Effector memory CD4-positive, alpha-beta T cell (primary cell): ENCODE results near the gene FGFRL1.

Experiments used
- DNase-seq, 3 donors: peaks; one replicate each; pipeline ENCODE4 v3.0.0-alpha.2; 2020
- H3K27ac ChIP-seq: 2 replicates; pipeline ENCODE4 v1.7.0; 2013; ENCODE audit warnings: mild to moderate bottlenecking, low read length, moderate library complexity; ENCODE audit not compliant: insufficient read depth, poor library complexity, severe bottlenecking
- H3K27me3 ChIP-seq: replicated peaks from 2 replicates; pipeline ENCODE4 v1.7.0; 2013; ENCODE audit warnings: mild to moderate bottlenecking, low read length; ENCODE audit not compliant: insufficient read depth, control insufficient read depth, poor library complexity, severe bottlenecking
- H3K36me3 ChIP-seq: 2 replicates; pipeline ENCODE4 v1.7.0; 2013; ENCODE audit warnings: mild to moderate bottlenecking, low read length, moderate library complexity; ENCODE audit not compliant: control insufficient read depth, insufficient read depth
- H3K4me1 ChIP-seq: 2 replicates; pipeline ENCODE4 v1.7.0; 2013; ENCODE audit warnings: low read length, mild to moderate bottlenecking; ENCODE audit not compliant: control insufficient read depth, insufficient read depth, poor library complexity, severe bottlenecking
- H3K4me3 ChIP-seq: 2 replicates; pipeline ENCODE4 v1.7.0; 2013; ENCODE audit warnings: low read length, low read depth, mild to moderate bottlenecking; ENCODE audit not compliant: insufficient read depth, poor library complexity, severe bottlenecking
- H3K9me3 ChIP-seq: 2 replicates; pipeline ENCODE4 v1.7.0; 2013; ENCODE audit warnings: mild to moderate bottlenecking, low read length, moderate library complexity; ENCODE audit not compliant: control insufficient read depth

Gene FGFRL1

DNA sequence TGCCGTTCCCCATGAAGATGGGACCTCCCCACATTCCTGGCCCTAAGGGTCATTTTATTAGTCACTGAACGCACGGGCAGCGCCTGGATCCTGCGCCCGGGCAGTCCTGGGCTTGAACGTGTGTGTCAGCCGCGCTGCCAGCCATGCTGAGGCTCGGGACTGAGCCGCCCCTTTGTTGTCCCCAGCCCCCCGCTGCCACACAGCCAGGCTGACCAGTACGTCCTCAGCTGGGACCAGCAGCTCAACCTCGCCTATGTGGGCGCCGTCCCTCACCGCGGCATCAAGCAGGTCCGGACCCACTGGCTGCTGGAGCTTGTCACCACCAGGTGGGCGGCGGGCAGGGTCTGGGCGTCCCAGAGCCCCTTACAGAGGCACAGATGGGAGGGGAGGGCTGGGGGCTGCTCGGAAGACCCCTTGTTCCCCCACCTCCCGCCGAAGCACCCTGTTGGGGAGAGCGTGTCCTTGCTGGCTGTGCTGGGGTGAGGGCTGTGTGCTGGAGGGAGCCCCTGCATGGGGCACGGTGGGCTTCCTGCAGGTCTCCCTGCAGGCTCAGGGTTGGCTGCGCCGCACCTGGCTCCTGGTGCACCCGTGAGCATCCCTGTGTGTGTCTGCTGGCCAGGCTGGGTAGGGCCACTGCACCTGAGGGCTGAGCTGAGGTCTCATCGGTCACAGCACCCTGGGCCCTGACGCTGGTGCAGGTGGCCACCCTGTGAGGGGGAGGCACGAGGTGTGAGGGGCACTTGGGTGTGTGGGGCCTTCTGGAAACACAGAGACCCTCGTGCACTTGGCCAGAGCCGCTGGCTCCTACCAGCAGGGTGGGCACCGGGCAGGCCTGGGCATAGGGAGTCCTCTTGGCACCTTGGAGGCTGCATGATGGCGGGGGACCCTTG lies 23.6 kb upstream of the FGFRL1 start:
- Histone ChIP-seq H3K4me3 (peak overlapping the region; percentile 61), H3K9me3 (no peaks in the 10 kb centered on the region), H3K27me3 (no peaks in the 10 kb centered on the region), H3K36me3 (peaks cover 12% of the 10 kb centered on the region), H3K27ac (no peak overlapping the region), H3K4me1 (peaks cover 15% of the 10 kb centered on the region)
- no peak for DNase-seq

DNA sequence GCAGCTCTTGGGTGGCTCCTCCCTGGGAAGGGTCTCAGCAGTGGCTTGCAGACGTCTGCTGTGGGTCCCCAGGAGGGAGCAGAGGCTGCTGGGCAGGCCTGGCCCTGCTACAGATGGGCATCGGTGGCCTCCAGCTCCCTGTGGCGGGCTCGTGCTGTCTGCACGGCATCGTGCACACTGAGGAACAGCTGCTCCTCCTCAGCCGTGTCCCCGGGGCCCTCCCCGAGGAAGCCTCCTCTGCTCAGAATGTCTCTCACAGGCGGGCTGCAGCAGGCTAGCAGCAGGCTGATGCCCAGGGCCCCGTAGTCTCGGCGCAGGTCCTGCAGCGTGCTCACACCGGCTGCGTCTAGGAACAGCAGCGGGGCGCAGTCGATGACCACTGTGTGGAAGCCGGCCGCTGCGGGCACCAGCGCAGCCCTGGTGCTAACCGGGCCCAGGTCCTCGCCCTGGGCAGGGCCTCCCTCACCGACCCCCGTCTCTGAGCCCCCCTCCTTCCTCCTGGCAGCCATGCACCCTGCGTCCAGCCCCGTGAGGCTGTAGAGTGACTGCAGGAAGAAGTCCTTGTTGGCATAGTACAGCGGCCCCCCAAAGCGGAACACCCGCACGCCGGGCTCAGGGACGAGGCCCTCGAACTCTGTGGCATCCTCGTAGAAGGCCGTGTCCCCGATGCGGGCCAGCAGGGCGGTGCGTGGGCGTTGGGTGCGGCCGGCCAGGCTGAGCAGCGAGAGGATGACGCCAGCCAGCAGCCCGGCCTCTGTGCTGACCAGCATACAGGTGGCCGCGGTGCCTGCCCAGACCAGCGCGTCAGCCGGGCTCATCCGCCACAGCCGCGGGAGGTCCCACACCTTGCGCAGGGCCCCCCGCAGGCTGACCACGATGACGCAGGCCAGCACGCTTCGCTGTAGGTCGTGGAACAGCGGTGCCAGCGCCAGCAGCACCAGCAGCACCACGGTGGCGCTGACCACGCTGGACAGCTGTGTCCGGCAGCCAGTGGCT lies 22.4 kb upstream of the FGFRL1 start:
- Histone ChIP-seq H3K9me3 (no peaks in the 10 kb centered on the region), H3K27ac (no peak overlapping the region), H3K27me3 (no peaks in the 10 kb centered on the region), H3K4me1 (peaks cover 15% of the 10 kb centered on the region), H3K36me3 (peaks cover 12% of the 10 kb centered on the region), H3K4me3 (no peak overlapping the region)
- DNase-seq: no peak

DNA sequence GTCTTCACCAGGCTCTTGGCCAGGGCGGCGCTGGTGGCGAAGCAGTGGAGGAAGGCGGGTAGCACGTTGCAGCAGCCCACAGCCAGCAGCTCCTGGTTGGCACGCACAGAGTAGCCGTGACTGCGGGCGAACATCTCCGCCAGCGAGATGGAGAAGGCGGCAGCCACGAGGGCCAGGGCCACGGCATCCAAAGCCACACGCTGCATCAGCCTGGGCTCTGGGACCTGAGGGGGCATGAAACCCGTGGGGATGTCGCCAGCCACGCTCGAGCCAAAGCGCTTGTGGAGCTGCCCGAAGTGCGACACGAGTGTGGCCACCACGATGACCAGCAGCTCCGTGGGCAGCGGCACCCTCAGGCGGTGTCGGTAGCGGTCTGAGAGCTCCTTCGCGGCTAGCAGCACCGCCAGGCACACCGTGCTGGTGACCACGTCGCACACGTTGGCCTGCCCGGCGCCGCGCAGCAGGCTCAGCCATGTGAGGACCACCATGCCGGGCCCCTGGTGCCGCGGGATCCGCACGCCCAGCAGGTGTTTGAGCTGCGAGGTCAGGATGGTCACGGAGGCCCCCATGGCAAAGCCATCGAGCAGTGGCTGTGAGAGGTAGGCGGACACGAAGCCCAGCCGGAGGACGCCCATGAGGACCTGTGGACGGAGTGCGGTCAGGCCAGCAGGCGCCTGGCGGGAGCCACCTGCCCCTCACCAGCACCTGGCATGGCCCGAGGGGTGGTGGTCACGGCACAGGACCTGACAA lies 21.5 kb upstream of the FGFRL1 start:
- no peak for DNase-seq
- Histone ChIP-seq H3K27ac (no peak overlapping the region), H3K4me3 (no peak overlapping the region), H3K36me3 (peaks cover 12% of the 10 kb centered on the region), H3K27me3 (no peaks in the 10 kb centered on the region), H3K9me3 (no peaks in the 10 kb centered on the region), H3K4me1 (peaks cover 15% of the 10 kb centered on the region)

DNA sequence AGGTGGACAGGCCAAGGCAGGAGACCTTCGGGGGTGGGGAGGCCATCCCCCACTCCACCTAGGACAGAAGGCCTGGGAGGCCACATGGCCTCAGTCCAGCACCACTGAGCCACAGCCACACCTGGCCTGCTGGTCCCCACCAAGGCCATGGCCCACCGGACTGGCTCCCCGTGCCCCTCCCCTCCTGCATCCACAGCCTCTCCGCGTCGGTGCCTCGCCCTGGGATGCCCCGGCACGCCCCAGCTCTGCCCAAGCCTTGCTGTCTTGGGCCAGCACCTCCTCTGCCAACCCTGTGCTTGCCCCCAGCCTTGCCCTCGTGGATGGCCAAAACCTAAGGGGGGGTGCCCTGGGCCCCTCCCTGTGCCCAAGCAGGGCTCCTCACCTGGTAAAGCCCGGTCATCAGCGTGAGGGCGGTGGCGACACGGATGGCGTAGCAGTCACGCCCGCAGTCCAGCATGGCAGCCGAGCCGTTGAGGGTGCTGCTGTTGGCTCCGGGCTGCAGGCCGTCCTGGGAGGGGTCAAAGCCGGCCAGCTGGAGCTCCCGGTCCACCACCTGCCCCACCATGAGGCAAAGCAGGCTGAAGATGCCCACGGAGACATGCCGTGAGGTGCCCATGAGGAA lies 20.6 kb upstream of the FGFRL1 start:
- Histone ChIP-seq H3K27ac (no peak overlapping the region), H3K9me3 (no peaks in the 10 kb centered on the region), H3K36me3 (peaks cover 12% of the 10 kb centered on the region), H3K4me1 (peaks cover 14% of the 10 kb centered on the region), H3K27me3 (no peaks in the 10 kb centered on the region), H3K4me3 (no peak overlapping the region)
- no peak for DNase-seq

DNA sequence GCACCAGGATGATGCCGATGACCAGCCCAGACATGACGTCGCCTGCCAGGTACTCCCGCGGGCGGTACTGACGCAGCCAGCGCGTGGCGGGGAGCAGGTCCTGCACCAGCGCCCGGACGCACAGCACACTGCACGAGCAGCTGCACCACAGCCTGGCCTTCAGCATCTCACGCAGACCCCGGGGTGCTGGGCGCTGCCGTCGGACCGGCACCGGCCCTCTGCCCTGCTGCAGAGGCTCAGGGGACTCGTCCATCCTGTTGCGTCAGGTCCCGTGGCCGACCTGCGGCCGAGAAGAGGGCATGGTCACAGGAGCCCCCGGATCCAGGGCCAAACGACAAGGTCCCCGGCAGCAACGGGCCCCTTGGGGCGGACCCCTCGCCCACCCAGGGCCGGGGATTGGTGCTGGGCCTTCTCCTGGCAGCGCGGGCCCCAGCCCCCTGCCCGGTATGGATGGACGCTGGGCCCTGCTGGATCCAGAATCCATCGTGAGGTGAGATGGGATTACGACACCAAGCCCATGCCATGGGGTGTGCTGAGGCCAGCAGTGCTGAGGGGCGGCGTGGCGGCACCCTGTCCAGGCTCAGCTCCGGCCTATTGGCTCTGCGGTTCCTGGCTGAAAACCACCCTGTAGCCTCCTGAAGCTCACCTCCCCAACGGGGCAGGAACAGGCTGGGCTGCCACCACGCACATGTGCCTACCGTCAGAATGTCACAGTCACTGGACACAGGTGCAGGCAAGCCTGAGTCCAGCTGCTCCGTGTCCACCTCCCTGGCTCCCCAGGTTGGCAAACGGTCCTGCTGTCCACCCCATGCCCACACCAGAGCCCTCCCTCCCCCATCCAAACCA lies 19.8 kb upstream of the FGFRL1 start:
- H3K27ac ChIP-seq: no peak overlapping the region
- H3K4me3 ChIP-seq: no peak overlapping the region
- peaks cover 12% of the 10 kb centered on the region for H3K36me3 ChIP-seq
- no peak for DNase-seq
- H3K27me3 ChIP-seq: peaks cover 2% of the 10 kb centered on the region
- H3K9me3 ChIP-seq: no peaks in the 10 kb centered on the region
- peaks cover 8% of the 10 kb centered on the region for H3K4me1 ChIP-seq

DNA sequence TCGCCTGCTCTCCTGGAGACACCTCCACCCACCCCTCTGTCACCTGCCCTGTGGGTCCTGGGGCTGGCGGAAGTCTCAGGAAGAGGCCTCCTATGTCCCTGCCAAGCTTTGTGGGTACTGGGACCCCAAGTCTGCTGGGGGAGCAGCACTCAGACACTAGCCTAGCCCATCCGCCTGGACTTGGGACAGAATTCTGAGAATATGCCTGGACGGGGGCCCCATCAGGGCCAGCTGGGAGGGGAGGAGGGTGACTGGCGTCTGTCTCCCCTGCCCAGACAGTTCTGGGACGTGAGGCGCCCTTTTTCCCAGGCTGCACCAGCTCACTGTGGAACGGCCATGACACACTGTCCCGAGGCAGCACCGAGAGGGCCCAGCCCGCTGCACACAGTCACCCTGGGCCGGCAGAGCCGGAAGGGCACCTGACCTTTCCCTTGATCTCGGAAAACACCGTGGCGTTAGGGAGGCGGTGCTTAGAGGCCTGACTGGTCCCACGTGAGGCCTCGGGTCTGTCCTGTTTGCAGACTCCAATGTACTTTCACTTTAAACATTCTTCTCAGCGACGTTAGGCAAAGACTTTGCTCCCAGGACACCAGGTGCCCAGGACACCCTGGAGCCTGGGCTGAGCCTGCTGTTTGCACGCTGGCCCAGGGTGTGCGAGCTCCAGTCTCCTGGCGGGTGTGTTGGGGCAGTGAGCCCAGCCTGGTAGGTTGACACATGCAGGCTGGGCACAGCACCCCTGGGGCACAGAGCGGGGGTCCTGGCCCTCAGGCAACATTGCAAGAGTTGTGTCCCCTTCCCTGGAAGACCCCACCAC lies 18.9 kb upstream of the FGFRL1 start:
- peaks cover 5% of the 10 kb centered on the region for H3K4me1 ChIP-seq
- H3K36me3 ChIP-seq: peaks cover 12% of the 10 kb centered on the region
- DNase-seq: no peak
- H3K27ac ChIP-seq: no peak overlapping the region
- H3K9me3 ChIP-seq: no peaks in the 10 kb centered on the region
- no peak overlapping the region for H3K4me3 ChIP-seq
- peaks cover 7% of the 10 kb centered on the region for H3K27me3 ChIP-seq

DNA sequence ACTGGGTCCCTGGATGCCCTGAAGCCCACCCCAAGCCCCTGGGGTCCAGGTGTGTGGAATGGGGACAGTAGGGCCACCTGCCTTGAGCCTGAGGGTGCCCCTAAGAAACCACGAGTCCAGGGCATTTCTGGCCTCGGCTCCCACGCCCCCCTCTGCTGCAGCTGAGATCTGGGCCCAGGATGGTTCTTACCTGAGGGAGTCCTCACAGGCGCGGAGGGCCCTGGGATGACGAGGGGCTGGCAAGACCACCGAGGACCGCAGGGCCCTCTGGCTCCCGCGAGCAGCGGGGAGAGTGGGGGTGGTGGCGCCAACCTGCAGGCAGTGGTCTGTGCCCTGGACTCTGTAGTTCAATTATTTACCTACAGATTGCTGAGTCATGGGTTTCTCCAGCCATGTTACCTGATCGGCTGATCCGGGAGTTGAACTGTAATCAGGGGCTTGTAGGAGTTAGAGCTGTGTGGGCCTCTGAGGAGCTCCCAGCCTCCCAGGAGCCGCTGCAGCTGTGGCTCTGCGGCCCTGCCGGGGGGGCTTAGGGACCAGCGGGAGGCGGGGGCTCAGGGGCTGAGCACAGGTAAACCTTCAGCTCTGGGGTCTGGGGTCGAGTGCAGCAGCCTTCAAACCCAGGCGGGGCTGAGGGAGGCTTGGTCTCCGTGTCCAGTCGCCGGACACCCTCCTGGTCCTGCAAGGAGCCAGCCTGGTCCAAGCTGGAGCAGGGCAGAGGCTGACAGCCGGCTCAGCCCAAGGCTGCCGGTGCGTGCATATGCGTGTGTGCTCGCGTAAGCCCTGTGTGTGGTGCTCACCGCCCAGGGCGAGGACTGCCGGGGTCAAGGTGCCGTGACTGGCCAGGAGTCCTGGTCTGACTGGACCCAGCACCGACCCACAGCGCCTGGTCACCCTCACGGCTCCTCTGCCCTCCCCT lies 18.1 kb upstream of the FGFRL1 start, which contains the start of gene SLC26A1:
Gene SLC26A1 (minus strand): TSS at position 294 of the 919 bp plus-strand sequence. CDS start 1,701 bp downstream, outside the sequence.
- no peak for DNase-seq
- peaks cover 16% of the 10 kb centered on the region for H3K27me3 ChIP-seq
- H3K9me3 ChIP-seq: no peaks in the 10 kb centered on the region
- H3K4me1 ChIP-seq: peaks cover 8% of the 10 kb centered on the region
- H3K4me3 ChIP-seq: no peak within 1 kb of the TSS
- no peak within 1 kb of the TSS for H3K27ac ChIP-seq
- H3K36me3 ChIP-seq: peaks cover 12% of the 10 kb centered on the region
